Embryonic facial prominence (tissue), 1 donor: ENCODE results near the gene CACTIN.
"Not testable (repeated sequence)": the region's sequence is repeated elsewhere in the genome, so short reads cannot be mapped to it uniquely, and the experiment has no call there.

Experiments used
- DNase-seq: peaks from one replicate; pipeline ENCODE4 v3.0.0-alpha.2; 2016; ENCODE audit errors: extremely low spot score

The CACTIN gene

DNA sequence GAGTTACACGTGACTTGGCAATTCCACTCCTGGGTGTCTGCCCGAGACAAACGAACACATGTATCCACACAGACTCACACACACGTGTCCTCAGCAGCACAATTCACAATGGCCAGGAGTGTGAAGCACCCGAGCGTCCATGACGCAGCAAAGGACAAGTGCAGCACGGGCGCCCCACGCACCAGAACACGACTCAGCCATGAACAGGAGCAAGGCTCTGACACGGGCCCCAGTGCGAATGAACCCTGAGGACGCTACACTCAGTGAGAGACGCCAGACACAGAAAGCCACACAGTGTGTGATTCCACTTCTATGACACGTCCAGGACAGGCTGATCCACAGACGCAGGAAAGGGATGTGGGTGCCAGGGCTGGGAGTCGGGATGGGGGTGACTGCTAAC, 37.2 kb upstream of the CACTIN start:
- DNase-seq, result no peak

DNA sequence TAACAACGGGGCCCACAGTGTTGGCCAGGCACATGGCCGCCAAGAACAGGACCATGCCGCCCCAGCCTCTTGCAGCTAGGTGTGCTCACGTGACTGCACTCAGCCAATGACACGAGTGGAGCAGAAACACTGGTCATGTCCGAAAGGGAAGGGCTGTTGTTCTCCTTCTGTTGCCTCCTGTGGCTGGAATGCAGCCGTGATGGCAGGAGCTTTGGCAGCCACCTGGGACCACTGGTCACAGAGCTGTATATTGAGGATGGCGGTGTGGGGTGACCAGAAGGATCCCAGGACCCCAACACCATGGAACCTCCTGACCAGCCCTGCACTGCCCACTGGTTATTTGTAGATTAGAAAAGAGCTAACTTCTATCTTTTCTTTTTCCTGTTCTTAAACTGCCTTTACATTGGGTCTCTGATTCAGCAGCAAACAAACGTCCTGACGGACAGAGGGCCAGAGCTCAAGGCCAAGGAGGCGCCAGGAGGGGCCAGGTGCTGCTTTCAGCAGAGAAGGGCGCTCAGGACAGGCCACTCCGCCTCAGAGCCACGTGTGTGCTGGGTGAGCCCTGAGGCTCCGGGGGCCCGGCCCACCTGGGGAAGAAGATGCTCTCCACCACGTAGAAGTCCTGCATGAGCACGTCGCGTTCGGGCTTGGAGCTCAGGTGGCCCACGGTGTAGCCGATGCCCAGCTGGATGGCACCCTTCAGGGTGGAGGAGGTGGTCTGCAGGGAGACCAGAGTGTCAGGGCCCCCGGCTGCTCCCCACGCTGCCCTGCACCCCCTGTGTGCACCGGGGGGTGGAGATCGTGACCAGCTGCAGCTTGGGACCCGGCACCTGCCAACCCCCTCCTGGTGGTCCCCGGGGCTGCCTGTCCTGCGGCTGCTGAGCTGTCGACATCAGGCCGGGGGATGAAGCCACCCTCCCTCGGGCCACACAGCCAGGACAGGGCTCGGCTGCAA, 35.0 kb upstream of the CACTIN start:
- DNase-seq, result no peak

DNA sequence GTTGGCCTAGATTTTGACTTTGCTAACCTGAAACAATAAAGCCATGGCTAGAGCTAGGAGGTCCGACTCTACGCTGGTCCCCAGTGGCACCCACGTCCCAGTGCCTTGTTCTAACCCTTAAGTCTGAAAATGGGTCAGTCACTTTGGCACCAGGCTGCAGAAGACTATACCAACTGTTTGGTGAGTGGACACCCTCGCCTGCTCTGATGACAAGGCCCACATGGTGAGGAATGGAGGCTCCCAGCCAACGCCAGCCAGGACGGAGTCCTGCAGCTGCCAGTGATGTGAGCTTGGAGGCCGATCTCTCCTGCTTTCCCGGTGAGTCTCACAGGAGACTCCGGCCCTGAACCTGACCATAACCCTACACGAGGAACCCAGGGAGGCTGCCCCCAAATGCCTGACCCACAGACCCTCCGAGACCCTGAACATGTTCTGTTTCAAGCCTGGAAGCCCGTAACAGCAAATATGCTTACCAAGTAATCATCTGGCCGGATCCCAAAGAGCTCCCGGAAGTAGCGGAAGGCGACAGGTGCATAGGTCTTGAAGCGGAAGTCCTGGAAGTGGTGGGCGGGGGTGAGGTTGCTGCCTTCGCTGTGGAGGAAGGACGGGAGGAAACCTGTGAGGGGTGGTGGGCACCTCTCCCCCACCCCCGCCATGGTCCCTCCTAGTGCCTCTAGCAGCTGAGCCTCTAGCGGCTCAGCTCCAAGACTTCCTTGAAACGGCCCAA, 34.1 kb upstream of the CACTIN start:
- DNase-seq, result no peak

DNA sequence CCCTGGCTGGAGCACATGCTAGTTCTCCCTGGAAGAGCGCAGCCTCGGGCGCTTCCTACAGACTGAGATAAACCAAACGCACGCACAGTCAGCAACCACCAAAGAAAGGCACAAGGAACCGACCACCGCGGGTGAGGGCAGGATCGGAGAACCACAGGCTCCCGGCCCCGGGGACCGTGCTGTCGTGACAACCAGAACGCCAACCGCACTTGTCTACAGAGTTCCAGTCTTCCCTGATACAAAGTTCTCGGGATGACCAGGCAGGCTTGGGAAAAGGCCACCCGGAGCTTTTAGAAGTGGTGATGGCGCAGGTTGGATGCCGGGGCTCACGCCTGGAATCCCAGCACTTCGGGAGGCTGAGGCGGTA, 33.1 kb upstream of the CACTIN start:
- no peak for DNase-seq

DNA sequence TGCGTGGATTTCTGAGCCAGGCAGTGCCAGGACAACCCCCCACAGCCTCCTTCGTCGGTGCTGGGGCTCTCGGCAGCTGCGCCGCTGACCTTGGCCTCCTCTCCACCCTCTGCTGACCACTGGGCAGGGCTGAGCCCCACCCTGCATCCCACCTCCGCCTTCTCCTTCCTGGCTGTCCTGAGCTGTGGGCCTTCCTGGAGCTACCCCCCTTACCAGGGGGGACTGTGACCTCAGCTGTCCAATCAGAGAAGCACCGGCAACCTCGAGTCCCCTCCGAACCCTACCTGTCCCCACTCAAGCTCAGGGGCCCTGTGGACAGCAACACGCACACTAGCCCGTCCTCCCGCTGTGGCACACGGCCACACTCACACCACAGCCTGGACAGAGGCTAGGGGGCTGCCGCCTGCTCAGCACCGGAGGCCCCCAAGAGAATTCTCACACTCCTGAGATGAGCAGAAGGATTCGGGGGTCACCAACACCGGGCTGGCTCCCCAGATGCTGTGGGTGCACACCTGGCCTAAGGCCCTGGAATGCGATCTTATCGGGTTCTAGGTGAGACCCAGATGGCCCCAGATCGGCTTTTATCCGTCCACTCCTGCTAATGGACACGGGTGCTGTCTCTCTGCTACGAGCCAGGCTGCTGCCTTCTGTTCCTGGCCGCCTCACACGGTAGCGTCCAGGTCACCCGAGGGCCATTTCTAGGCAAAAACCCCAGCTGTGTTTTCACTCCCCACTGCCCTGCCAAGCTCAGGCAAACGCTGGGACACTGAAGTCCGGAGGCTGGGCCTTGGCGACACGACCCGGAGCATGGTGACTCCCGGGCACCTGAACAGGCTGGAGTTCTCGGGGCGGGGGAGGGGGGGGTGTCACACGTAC, 32.5 kb upstream of the CACTIN start:
- no peak for DNase-seq

DNA sequence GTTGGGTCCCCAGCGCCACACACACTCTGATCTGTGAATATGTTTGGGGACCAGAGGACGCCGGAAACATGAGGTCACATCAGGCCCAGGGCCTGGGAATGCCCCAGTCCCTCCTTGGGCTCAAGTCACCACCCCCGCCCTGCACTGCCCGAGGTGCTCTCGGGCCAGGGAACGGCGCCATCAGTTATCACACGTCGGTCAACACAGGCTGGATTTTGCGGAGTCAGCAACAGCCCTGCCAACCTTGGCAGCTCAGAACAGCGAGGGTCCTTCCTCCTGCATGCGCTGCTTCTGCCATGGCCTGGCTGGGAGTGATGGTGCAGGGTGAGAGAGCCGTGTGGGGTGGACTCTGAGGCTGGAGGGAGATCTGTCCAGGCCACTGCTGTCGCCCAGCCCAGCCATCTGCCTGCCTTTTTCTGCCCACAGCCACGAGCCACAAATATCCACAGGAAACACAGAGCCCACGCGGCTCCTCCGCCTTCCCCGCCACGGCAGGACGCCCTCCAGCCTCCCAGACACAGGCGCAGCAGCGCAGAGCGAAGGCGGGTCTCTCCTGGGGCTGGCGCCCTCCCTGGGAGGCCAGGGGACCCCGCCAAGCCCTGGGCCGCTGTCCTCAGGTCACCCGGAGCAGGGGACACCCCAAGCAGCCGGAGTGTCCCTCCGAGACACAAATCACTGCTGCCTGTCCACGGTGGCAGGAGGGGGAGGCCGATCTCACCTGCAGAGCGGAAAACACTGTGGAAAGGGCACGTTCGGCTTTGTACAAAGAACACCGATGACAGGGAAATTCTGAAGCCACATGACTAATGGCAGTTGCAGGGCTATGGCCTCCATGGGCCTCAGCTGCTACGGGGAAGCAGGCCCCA, 31.6 kb upstream of the CACTIN start:
- DNase-seq, result no peak

DNA sequence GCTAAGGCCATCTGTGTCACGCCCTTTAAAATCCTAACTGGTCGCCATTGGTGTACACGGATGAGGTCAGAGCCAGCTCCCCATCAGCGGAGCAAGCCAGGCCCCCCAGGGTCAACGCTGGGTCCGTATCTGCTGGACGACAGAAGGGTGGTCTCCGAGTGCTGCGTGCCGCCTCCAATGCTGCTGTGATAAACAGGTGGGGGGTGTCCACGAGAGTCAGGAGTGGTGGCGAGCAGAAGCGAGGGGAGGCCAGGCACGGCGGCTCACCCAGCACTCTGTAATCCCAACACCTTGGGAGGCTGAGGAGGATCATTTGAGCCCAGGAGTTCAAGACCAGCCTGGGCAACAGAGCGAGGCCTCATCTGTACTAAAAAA, 30.8 kb upstream of the CACTIN start:
- DNase-seq, result no peak

DNA sequence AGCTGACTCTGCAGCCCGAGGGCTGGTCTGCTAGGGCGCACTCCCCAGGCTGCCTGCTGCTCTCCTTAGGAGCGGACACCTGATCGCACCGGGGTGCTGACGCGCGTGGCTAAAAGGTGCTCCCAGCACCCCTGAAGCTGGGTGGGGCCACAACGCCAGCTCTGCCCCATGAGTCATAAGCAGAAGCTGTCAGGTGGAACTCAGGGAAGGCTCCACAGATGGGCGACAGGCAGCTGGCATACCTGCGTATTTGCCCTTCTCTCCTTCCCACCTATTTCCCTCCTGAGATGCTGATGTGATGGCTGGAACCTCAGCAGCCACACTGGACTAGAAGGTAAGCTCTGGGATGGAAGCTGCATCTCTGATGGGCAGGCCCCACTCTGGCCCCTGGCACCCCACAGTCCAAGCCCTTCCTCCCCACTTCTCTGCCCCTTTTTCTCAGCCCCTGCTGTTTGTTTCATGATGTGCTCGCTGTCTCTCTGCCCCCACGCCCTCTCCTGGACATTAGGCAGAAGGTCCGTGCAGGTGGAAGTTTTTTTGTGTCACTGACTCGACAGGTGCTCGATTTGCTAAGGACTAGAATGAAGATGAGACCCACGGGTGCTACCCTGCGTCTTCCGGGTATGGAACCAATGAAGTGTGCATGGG, 30.3 kb upstream of the CACTIN start:
- no peak for DNase-seq

DNA sequence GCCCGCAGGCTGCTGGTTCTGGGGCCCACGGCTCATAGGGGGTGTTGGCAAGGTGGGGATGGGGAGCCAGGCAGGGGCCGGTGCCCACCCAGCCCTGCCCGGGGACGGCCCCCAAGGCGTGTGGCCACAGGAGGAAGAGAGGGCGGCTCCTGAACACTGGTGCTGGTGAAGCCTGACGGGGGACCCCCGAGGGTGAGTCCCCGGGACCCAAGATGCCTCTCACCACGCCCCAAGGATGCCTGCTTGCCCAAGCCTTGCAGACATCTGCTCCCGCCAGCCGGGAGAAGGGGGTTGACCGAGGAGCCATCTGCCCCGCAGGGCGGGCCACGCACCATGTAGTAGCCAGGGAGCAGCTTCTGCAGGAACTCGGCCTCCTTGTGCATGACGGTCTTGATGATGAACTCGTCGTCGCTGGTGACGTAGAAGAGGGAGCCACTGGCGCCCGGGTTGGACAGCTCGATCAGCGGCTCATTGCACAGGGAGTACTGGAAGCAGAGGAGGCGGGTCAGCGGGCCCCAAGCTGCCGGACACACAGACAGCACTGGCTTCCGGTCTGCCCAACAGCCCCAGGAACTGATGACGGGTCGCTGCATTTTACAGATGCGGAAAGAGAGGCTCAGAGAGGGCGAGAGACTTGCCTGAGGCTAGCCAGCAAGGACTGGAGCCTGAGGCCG, 29.6 kb upstream of the CACTIN start:
- DNase-seq, result no peak

DNA sequence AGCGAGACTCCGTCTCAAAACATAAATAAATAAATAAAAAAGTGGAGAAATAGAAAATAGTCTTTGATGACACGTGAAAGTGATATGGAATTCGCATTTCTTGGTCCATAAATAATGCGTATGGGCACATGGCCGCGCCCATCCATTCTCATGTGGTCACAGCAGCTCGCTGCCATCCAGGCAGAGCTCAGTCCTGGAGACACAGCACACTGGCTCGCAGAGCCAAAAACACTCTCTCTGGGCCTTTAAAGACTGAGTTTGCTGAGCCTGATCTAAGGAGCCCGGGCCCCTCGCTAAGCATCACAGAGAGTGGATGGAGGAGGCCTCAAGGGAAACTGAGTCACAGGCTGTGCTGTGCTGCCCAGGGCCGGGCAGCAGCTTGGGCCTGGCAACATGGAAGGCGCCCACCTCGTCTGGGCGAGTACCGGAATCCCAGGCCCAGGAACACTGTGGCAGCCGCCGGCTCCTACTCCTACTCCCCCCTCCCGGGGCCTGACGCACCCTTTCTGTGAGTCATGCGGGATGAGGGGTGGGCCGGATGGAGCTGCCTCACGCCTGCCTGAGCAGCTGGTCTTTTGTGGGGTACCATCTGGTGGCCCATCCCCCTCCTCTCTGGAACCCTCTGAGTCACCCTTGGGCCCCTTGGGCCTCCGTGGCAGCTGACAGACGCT, 28.9 kb upstream of the CACTIN start:
- DNase-seq, result no peak

DNA sequence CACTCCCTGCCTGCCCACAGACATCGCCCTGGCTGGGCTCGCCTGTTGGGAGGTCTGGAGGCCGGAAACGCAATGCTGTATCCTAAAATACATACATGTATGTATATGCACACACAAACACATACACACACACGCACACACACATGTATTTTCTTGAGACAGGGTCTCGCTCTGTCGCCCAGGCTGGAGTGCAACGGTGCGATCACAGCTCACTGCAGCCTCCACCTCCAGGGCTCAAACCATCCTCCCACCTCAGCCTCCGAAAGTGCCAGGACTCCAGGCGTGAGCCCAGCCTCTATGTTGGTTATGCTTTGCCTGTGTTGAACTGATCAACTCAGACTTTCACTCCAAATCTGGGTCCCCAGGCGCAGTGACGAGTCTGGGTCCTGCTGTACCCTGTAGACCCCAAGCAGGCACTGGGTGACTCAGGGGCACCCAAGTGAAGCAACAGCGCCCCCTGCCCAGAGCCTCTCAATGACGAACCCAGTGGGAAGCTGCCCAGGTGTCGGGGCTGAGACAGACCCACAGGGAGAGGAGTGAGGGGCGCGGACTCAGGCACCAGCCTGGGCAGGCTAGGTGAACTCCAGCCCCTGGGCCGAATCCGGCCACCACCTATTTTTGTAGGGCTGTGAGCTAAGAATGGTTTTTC, 27.4 kb upstream of the CACTIN start:
- DNase-seq, result no peak

DNA sequence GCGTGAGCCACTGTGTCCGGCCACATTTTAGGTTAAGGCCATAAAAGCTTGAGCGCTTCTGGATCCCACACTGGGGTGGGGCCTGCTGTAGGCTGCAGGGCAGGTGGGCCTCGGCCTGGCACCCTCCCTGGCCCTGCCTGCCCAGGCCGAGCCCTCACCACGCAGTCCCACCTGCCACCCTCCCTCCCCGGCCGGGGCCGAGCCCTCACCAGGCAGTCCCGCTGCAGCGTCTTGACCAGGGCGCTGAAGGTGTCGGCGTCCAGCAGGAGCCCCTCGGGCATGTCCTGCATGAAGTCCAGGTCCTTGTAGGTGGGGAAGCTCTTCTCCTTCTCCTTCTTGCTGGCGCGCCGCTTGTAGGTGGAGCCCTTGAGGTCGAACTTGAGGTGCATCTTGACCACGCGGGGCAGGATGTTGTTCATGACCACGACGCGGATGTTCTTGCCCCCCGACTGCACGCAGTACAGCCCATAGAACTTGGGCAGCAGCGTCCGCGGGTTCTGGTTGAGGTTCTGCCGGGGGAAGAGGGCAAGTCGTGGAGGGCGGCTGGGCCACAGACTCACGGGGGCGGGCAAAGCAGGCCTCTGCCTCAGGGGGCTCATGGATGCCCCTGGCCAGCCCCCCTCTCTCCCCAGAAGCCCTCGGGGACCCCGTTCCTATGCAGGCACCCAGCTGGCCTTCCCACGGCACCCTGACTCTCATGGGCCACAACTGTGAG, 26.6 kb upstream of the CACTIN start:
- no peak for DNase-seq

DNA sequence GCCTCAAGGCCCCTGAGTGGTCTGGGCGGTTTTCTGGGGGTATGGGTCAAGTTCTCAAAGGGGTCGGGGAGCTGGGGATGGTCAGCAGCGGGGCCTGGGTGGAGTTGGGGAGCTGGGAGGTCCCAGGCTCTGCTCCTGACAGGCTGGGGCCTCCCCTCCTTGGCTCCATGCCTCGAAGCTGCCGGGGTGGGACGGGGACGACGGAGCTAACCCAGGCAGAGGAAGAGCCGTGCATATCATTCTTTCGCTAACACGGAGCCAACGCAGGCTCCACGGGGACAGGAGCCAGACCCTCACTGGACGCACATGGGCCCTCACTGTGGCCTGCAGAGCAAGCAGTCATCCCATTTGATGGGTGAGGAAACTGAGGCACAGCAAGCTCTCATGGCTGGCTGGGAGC, 25.8 kb upstream of the CACTIN start:
- DNase-seq, result no peak

DNA sequence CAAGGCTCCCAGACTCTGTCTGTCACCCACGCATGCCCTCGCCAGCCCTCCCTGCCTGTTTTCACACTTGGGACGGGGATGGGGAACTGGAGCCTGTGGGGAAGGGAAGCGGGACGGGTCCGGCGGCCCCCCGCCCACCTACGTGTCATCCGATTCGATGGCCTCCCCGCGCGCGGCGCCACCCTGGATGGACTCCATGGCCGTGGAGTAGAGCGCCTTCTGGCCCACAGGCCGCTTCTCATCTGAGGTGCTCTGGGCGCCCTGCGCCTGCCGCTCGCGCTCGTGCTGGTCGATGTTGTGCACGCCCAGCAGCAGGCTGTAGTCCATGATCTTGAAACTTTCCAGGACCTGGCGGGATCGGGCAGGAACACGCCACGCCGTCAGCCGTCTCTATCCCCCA, 25.1 kb upstream of the CACTIN start:
- no peak for DNase-seq

DNA sequence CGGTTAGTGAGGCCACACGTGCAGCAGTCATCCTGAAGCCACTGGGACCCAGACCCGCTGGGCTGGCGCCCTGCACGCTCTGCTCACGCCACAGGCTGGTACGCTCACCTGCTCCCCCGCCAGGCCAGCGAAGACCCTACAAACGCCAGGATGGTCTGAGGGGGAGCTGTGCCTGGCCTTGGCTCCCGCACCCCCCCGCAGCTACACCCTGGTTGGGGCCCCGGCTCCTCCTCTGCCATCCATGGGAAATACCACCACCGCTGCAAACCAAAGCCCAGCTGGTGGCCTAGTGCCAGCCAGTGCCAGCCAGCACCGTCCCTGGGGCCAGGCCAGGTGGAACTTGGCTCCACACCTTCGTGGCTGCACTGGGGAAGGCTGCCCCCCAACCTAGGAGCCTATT, 23.3 kb upstream of the CACTIN start:
- DNase-seq, result no peak

DNA sequence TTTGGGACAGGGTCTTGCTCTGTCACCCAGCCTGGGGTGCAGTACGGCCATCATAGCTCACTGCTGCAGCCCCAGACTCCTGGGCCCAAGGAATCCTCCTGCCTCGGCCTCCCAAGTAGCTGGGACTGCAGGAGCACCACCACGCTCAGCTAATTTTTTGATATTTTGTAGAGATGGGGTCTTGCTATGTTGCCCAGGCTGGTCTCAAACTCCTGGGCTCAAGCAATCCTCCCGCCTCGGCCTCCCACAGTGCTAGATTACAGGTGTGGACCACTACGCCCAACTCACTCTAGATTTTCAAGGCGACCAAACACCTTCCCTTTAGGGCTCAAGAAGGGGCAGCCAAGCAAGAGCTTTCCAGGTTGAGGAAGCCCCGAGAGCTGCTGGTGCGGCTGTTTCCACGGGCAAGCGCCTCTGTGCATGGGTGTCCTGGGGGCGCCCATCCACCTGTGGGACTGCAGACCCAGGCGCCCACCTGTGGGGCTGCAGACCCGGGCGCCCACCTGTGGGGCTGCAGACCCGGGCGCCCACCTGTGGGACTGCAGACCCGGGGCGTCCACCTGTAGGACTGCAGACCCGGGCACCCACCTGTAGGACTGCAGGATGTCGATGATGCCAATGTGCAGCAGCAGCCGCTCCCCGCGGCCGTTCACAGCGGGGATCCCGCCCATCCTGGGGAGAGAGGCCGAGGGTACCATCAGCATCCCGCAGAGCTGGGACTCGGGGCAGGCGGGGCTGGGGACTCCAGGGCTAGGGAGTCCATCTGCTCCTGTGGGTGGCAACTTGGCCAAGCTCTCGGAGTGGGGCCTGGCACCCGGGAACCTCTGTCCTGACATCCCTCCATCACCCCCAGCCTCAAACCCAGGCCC, 21.7 kb upstream of the CACTIN start:
- DNase-seq, result no peak

DNA sequence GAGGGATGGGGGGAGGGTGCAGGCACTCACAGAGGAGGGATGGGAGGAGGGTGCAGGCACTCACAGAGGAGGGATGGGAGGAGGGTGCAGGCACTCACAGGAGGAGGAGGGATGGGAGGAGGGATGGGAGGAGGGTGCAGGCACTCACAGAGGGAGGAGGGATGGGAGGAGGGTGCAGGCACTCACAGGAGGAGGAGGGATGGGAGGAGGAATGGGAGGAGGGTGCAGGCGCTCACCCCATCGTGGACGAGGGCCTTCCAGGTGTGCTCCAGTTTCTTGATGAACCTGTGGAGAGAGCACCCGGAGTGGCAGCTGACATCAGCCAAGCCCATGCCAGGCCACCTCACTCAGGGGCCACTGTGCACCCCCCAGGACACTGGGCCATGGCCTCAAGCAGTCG, 20.5 kb upstream of the CACTIN start:
- DNase-seq, result not testable (repeated sequence)
